Endothelial cell (in vitro differentiated cells): ENCODE measurements around the gene PIGW. TPM values are rescaled to one million over a fixed set of nuclear protein-coding genes. Genes with fewer than 3 reads are reported as not detected.

ENCODE experiments used
- DNase-seq: peaks from one replicate; pipeline ENCODE4 v3.0.0; 2021; ENCODE audit warnings: low spot score
- H3K27ac Mint-ChIP-seq: one replicate; pipeline ENCODE4 v1.8.0; 2021; ENCODE audit warnings: mixed read lengths, inconsistent platforms; ENCODE audit not compliant: unreplicated experiment
- H3K27me3 Mint-ChIP-seq: one replicate; pipeline ENCODE4 v1.8.0; 2021; ENCODE audit warnings: mild to moderate bottlenecking, moderate library complexity, mixed read lengths, inconsistent platforms; ENCODE audit not compliant: unreplicated experiment
- H3K36me3 Mint-ChIP-seq: one replicate; pipeline ENCODE4 v1.8.0; 2021; ENCODE audit warnings: mild to moderate bottlenecking, low read depth, mixed read lengths, inconsistent platforms; ENCODE audit not compliant: unreplicated experiment
- H3K4me1 Mint-ChIP-seq: one replicate; pipeline ENCODE4 v1.8.0; 2021; ENCODE audit warnings: mild to moderate bottlenecking, mixed read lengths, inconsistent platforms; ENCODE audit not compliant: unreplicated experiment
- H3K4me3 Mint-ChIP-seq: one replicate; pipeline ENCODE4 v1.8.0; 2021; ENCODE audit warnings: mild to moderate bottlenecking, mixed read lengths, inconsistent platforms; ENCODE audit not compliant: unreplicated experiment
- H3K9me3 Mint-ChIP-seq: one replicate; pipeline ENCODE4 v1.8.0; 2021; ENCODE audit warnings: mixed read lengths, inconsistent platforms; ENCODE audit not compliant: unreplicated experiment
- CTCF ChIP-seq: fragments of 200-600 bp; sonication (generic); IDR thresholded peaks from one replicate; pipeline ENCODE4 v1.5.0; 2021; ENCODE audit warnings: antibody characterized with exemption; ENCODE audit not compliant: unreplicated experiment
- total RNA-seq: library from RNA; stranded (reverse); fragmentation: NEBNext Ultra II Directional; extraction: Animal tissue kit (Norgen Biotek cat#: 25700); gene quantifications from one replicate; pipeline ENCODE4 v1.2.1, GENCODE V29; 2021; ENCODE audit not compliant: unreplicated experiment

The PIGW gene
- total RNA-seq, 1 donor from 2014 or later = 5.4 TPM

GRCh38 chr17:36546418-36547093 lies 11.8 kb downstream of the PIGW start:
- Mint-ChIP-seq H3K36me3 (peaks cover 7% of the 10 kb centered on the region), H3K9me3 (no peaks in the 10 kb centered on the region), H3K4me3 (peak overlapping the region; percentile 97), H3K4me1 (peaks cover 18% of the 10 kb centered on the region), H3K27ac (peak overlapping the region; percentile 95), H3K27me3 (peaks cover 10% of the 10 kb centered on the region)
- no peak for TF ChIP-seq CTCF
- no peak for DNase-seq

GRCh38 chr17:36547776-36548175 lies 13.0 kb downstream of the PIGW start:
- no peak for TF ChIP-seq CTCF

GRCh38 chr17:36550491-36551417 lies 16.0 kb downstream of the PIGW start:
- TF ChIP-seq CTCF = no peak

More at GRCh38 chr17:36547776-36548175, 13.0 kb downstream of the PIGW start:
- Mint-ChIP-seq H3K4me1 (peaks cover 18% of the 10 kb centered on the region), H3K9me3 (no peaks in the 10 kb centered on the region), H3K36me3 (peaks cover 7% of the 10 kb centered on the region), H3K27me3 (peaks cover 10% of the 10 kb centered on the region), H3K27ac (peak overlapping the region; percentile 76), H3K4me3 (peak overlapping the region; percentile 28)
- no peak for DNase-seq

GRCh38 chr17:36553459-36553858 lies 18.7 kb downstream of the PIGW start:
- H3K9me3 Mint-ChIP-seq = no peaks in the 10 kb centered on the region
- no peak overlapping the region for H3K27ac Mint-ChIP-seq
- peaks cover 3% of the 10 kb centered on the region for H3K4me1 Mint-ChIP-seq
- H3K36me3 Mint-ChIP-seq = peaks cover 14% of the 10 kb centered on the region
- H3K4me3 Mint-ChIP-seq = no peak overlapping the region
- no peak for TF ChIP-seq CTCF
- H3K27me3 Mint-ChIP-seq = no peaks in the 10 kb centered on the region
- DNase-seq = no peak

More at GRCh38 chr17:36550491-36551417, 16.0 kb downstream of the PIGW start:
- no peak for DNase-seq
- peaks cover 3% of the 10 kb centered on the region for H3K27me3 Mint-ChIP-seq
- peaks cover 8% of the 10 kb centered on the region for H3K36me3 Mint-ChIP-seq
- peaks cover 18% of the 10 kb centered on the region for H3K4me1 Mint-ChIP-seq
- H3K9me3 Mint-ChIP-seq = no peaks in the 10 kb centered on the region
- H3K27ac Mint-ChIP-seq = peak overlapping the region; percentile 46
- H3K4me3 Mint-ChIP-seq = peak overlapping the region; percentile 23
